WERI-Rb-1 (cell line): ENCODE measurements around the gene DEGS2.

Source experiments
- DNase-seq: peaks from one replicate; pipeline ENCODE4 v3.0.0-alpha.2; 2020
- H3K27ac ChIP-seq: fragments of 250-450 bp; sonication (Bioruptor Pico); 2 replicates; pipeline ENCODE4 v1.5.1; 2020; ENCODE audit warnings: mild to moderate bottlenecking, moderate library complexity
- H3K27me3 ChIP-seq: fragments of 250-450 bp; sonication (Bioruptor Pico); 2 replicates; pipeline ENCODE4 v1.5.1; 2021; ENCODE audit warnings: mild to moderate bottlenecking, low read depth, moderate library complexity; ENCODE audit not compliant: insufficient read depth, severe bottlenecking
- H3K36me3 ChIP-seq: fragments of 250-450 bp; sonication (Bioruptor Pico); 2 replicates; pipeline ENCODE4 v1.5.1; 2020; ENCODE audit warnings: mild to moderate bottlenecking, moderate library complexity
- H3K4me3 ChIP-seq: 2 replicates; pipeline ENCODE4 v1.5.1; 2011; ENCODE audit warnings: low read depth, mild to moderate bottlenecking, control low read depth, low read length
- H3K9me3 ChIP-seq: fragments of 250-450 bp; sonication (Bioruptor Pico); 2 replicates; pipeline ENCODE4 v1.5.1; 2021; ENCODE audit warnings: mild to moderate bottlenecking, moderate library complexity; ENCODE audit not compliant: severe bottlenecking
- CTCF ChIP-seq: IDR thresholded peaks from 2 replicates; pipeline ENCODE4 v1.5.1; 2011; ENCODE audit warnings: low read depth, mild to moderate bottlenecking, control low read depth, inconsistent platforms, low read length

DEGS2 gene

GRCh38 chr14:100127853-100128455, 31.5 kb downstream of the DEGS2 start:
- Histone ChIP-seq H3K27ac (no peak overlapping the region), H3K27me3 (no peaks in the 10 kb centered on the region), H3K4me3 (no peak overlapping the region), H3K36me3 (peaks cover 70% of the 10 kb centered on the region), H3K9me3 (no peaks in the 10 kb centered on the region)
- no peak for TF ChIP-seq CTCF
- no peak for DNase-seq

GRCh38 chr14:100126401-100126800, 33.0 kb downstream of the DEGS2 start:
- H3K9me3 ChIP-seq = no peaks in the 10 kb centered on the region
- no peaks in the 10 kb centered on the region for H3K27me3 ChIP-seq
- no peak overlapping the region for H3K27ac ChIP-seq
- TF ChIP-seq CTCF = no peak
- H3K4me3 ChIP-seq = no peak overlapping the region
- peaks cover 56% of the 10 kb centered on the region for H3K36me3 ChIP-seq
- DNase-seq = no peak

- no peak overlapping the region for H3K4me3 ChIP-seq
- TF ChIP-seq CTCF = no peak
- no peak overlapping the region for H3K27ac ChIP-seq
- H3K9me3 ChIP-seq = no peaks in the 10 kb centered on the region
- DNase-seq = no peak
- no peaks in the 10 kb centered on the region for H3K27me3 ChIP-seq
- peaks cover 43% of the 10 kb centered on the region for H3K36me3 ChIP-seq
These were observed 34.8 kb downstream of the DEGS2 start for GRCh38 chr14:100124551-100125088.

GRCh38 chr14:100123618-100124017, 35.8 kb downstream of the DEGS2 start:
- H3K27me3 ChIP-seq = no peaks in the 10 kb centered on the region
- H3K27ac ChIP-seq = peak overlapping the region; percentile 75
- no peaks in the 10 kb centered on the region for H3K9me3 ChIP-seq
- no peak for DNase-seq
- peaks cover 42% of the 10 kb centered on the region for H3K36me3 ChIP-seq
- no peak for TF ChIP-seq CTCF
- no peak overlapping the region for H3K4me3 ChIP-seq

GRCh38 chr14:100122481-100123223, 36.8 kb downstream of the DEGS2 start:
- Histone ChIP-seq H3K36me3 (peaks cover 44% of the 10 kb centered on the region), H3K27me3 (no peaks in the 10 kb centered on the region), H3K9me3 (no peaks in the 10 kb centered on the region), H3K27ac (peak overlapping the region; percentile 75), H3K4me3 (no peak overlapping the region)
- peak; percentile 78 for DNase-seq
- TF ChIP-seq CTCF = peak; percentile 50
